CD4-positive, alpha-beta T cell treated with Interferon alpha-2 for 1 hour (primary cell): ENCODE results near the gene RNF220.
"Not testable (repeated sequence)": the region's sequence is repeated elsewhere in the genome, so short reads cannot be mapped to it uniquely, and the experiment has no call there.

ENCODE experiments used
- DNase-seq, 2 donors: peaks; one replicate each; pipeline ENCODE4 v3.0.0-alpha.2; 2020 to 2022

Gene RNF220

DNA sequence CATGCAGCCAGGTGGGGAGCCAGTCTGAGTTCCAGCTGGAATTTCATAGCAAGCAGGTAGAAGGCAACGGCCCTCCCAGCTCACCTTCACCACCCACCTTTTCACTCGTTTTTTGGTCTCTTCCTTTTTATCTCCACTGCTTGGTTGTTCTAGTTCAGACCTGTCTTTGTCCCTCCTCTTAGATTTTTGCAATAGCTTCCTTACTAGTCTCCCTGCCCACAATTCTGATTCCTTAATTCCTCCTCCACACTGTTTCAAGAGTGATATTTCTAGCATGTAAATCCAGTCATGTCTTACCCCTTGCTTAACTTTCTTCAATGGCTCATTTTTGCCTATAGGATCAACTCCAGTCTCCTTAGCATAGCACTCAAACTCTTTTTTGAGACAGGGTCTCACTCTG is 149.7 kb downstream of the RNF220 start:
- DNase-seq: no peak

- DNase-seq: no peak
Measured at GRCh38 chr1:44557778-44558177, 152.7 kb downstream of the RNF220 start.

DNA sequence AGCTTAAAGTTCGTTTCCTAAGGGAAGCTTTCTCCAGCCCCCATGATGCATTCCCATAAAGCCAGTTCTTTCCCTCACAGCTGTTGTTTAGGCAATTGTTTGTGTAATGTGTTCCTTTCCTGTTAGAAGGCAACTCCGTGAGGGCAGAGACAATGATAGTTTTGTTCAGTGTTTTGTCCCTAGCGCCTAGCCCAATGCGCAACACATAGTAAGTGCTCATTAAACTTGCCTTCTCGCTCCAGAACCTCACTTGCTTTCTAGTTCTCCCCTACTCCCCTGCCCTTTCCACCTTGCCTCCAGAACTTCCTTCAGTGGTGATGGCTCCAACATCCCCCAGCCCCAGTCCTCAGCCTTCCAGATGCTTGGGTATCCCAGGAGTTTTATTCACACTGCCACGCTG is 153.8 kb downstream of the RNF220 start:
- DNase-seq: no peak

DNA sequence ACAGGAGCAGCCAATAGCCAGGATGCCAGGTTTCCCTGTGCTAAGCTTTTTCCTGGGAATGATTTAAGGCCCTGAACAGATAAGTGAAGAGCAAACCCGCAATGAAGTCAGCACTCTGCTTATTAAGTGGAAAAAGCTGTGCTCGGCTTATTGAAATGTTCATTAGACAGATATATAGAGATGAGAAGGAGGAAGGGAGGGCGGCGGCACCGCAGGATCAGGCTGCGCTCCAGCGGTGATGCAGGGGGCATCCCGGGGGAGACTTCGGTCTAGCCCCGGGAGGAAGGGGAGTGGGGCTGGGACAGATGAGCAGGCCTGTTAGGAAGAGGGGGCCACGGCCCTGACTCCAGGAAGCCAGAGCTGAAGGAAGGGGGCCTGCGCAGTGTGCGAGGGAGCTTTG is 154.3 kb downstream of the RNF220 start:
- DNase-seq: no peak

GRCh38 chr1:44559913-44560312 is 154.9 kb downstream of the RNF220 start:
- DNase-seq: no peak

GRCh38 chr1:44560696-44561095 is 155.6 kb downstream of the RNF220 start:
- DNase-seq: not testable (repeated sequence)

GRCh38 chr1:44565259-44565750 is 160.2 kb downstream of the RNF220 start:
- DNase-seq: no peak

DNA sequence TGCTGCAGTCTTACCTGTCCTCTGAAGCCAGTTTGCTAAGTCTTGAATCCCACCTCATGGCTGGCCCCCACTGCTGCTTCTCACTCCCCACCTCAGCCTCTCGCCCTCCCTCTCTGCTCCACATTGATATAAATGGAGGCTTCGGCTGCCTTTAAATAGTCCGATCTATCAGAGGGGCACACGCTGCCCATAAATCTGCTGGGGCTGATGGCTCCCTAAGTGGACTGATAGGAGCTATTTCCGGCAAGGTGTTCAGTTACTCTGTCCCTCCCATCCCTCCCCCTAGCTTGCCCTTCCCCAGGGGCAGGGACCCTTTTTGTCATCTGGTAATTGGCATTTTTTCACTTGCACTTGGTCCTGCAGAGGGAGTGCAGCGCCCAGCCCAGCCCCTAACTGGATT is 160.8 kb downstream of the RNF220 start:
- DNase-seq: no peak

- DNase-seq: no peak
Measured at GRCh38 chr1:44566281-44567046, 161.4 kb downstream of the RNF220 start.

GRCh38 chr1:44568128-44568900 is 163.3 kb downstream of the RNF220 start:
- DNase-seq: no peak

GRCh38 chr1:44569491-44569890 is 164.4 kb downstream of the RNF220 start:
- no peak for DNase-seq

DNA sequence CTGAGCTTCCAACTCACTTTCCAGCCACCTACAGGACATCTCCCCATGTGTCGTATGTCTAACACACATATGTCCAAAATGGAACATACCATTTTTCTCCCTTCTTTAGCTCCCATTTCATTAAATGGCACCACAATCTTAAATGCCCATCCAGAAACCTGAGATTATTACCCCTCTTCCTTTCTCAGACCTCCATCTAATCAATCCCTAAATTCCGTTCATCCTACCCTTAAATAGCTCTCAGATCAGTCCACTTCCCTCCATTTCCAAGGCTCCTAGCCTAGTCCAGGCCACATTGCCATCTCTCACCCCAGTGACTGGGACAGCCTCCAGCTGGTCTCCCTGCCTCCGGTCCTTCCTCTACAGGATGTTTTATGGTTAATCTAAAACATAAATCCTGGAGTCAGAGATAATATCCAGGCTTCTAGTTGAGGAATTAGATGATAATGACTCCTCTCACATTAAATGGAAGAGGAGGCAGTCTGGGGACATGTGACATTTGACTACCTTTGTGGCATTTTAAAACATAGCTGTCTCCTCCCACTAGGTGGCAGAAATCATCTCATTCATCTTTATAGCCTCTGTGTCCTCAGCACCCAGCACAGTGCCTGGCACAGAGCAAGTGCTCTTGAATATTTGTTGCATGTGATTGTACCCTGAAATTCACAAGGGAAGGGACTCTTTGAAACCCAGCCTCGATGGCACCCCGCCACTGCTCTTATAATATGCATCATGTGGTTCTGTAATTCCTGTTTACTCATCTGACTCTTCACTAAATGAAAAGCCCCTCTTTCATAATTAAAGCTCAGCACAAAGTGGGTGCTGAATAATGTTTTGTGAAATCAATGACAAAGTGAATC is 166.9 kb downstream of the RNF220 start:
- peak in 1 of 2 donors; percentile 45 for DNase-seq

- DNase-seq: no peak
Measured at GRCh38 chr1:44572572-44572879, 167.5 kb downstream of the RNF220 start.

DNA sequence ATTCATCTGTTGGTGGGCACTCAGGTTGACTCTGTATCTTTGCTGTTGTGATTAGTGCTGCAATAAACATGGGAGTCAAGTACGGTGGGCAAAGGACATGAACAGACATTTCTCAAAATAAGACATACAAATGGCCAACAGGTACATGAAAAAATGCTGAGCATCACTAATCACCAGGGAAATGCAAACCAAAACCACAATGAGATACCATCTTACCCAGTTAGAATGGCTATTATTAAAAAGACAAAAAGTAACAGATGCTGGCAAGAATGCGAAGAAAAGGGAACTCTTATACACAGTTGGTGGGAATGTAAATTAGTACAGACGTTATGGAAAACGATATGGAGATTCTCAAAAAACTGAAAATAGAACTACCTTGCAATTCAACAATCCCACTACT is 170.3 kb downstream of the RNF220 start:
- DNase-seq: no peak

- no peak for DNase-seq
Measured at GRCh38 chr1:44576456-44577150, 171.5 kb downstream of the RNF220 start.

- no peak for DNase-seq
Measured at GRCh38 chr1:44581205-44581604, 176.2 kb downstream of the RNF220 start.

DNA sequence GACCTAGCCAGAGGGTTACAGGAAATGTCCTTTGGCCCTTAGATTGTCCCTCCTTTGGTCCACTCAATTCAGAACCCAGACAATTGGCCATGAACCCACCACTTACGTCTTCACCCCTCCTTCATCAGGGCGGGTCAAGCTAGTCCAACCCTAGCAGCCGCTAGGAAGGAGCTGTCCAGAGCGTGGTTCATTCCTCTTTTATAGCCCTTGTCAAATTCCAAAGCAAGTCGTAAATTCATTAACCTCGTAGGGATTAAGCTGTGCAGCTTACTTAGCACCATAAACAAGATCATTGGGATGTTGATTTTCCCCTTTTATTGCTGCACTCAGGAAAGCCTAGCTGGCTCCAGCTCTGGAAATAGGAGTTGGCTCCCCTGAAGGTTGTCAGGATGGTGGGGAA is 179.1 kb downstream of the RNF220 start:
- DNase-seq: no peak

- no peak for DNase-seq
Measured at GRCh38 chr1:44585315-44585920, 180.4 kb downstream of the RNF220 start.

DNA sequence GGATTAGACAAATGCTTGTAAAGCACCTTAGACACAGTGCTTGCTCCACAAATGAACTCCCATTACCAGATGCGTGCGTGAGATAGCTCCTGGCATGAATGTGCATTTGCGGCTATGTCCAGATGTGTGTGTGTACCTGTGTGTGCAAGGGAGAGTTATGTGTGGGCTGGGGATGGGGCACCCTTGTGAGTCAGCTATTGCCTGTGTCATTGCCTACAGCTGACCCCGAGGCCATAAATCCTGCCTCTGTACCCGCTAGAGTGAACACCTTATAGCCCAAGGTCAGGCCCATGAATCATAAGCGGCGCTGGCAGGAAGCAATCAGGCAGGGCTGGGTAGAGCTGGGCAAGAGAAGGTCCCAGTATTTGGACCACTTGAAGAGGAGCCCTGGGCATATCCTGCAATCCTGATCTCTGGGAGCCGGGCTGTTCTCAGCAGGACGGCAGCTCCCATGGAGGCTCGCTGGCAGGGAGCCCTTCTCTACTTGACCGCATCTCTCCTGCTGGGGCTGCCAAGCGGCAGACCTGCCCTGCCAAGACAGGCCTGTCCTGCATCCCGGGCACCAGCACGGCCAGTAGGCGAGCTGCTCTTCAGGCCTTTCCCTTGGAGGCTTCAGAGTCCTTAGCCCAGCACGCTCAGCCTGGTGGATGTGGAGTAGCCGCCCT is 182.9 kb downstream of the RNF220 start:
- no peak for DNase-seq

DNA sequence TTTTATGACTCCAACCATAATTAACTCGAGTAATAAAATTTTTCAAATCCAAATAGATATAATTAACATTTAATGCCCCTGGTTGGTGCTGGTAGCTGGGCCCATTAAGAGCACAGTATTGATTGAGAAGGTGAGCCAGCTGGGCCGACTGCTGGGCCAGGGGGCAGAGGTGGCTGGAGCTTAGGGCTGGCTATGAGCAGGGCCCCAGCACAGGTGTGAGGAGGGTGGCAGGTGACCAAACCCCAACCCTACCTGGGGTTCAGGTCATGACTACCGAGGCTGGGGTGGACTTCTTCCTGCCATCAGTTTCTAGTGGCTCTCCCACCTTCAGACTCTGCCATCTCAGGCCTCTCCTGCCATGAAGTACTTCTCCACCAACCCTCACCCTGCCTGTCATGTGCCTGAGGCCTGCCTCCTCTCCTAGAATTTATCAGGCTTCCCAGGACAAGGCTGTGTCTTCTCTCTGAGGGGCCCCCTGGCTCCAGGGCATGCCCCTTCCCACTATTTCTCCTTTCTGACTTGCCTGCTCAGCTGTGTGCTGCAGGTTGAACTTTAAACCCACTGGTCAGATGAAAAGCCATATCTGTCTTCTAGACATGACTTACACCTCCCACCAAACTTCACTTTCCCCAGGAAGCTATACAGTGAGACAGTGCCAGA is 183.6 kb downstream of the RNF220 start:
- no peak for DNase-seq

DNA sequence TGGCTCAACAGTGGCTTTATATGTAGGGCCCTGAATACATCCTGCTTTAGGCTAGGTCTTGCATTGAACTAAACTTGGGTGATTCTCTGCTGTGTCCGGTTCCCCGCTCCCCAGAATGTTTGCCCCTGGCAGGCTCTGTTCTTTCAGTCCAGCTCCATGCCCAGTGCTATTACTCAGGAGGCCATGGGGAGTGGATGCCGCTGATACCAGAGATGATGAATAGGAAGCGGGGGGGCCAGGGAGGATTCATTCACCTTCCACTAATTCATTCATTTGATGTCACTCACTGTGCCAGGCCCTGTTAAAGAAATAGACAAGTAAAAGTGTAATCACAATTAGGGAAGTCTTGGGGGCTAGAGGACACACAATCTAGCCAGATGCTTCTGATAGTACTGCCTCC is 185.4 kb downstream of the RNF220 start:
- no peak for DNase-seq
